ENCODE measurements around the gene RXRB.
A peak's percentile ranks its signal among the peaks of the same experiment; 100 is the strongest.

Gene RXRB

DNA sequence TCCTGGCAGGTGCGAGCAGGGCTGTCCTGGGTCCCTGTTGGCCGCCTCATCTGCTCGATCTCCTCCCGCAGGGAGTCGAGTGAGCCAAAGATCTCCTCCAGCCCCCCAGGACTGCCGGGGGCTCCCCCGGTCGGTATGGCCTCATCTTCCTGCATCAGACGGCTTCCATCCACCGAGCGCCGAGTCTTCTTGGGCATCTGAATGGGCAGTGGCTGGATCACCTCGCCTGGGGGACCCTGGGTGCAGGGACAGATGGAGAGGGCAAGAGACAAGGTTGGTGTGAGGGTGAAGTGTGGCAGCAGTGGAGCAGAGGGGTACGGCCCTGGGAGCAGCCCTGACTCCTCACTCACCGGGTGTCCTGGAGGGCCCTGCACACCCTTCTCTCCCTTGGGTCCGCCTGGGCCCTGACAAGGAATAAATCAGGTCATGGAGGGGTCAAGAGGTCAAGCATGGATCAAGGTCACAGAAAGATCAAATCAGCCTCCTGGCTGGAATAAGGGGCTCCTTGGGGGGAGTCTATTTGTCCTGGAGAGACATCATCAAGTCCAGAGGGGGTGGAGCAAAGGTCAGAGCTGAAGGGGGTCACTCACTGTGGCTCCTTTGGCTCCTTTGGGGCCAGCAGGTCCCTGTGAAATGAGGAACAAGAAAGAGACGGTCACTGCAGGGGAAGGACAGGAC is 34.7 kb downstream of the RXRB start:
- DNase-seq (ENCODE audit: low read depth, low spot score), result no peak
- TF ChIP-seq SUZ12 (IDR thresholded peaks at IDR 0.05; ENCODE audit: extremely low read depth, insufficient read depth, insufficient read length) (no peak), ZNF274 (IDR thresholded peaks at IDR 0.05; ENCODE audit: low read depth, low read length) (no peak), YY1 (IDR thresholded peaks at IDR 0.05; ENCODE audit: insufficient read depth, insufficient read length) (no peak)
- Histone ChIP-seq H3K9me3 (ENCODE audit: insufficient read depth, low read length) (no peaks in the 10 kb centered on the region), H3K4me1 (ENCODE audit: insufficient read depth, insufficient read length) (peaks cover 2% of the 10 kb centered on the region), H3K36me3 (ENCODE audit: insufficient read depth, insufficient read length, low read length) (no peaks in the 10 kb centered on the region), H3K27me3 (ENCODE audit: insufficient read depth, insufficient read length) (peaks cover 8% of the 10 kb centered on the region), H3K4me3 (ENCODE audit: insufficient read length, low read depth) (no peak overlapping the region), H3K9ac (ENCODE audit: insufficient read length, low read depth) (no peak overlapping the region)

DNA sequence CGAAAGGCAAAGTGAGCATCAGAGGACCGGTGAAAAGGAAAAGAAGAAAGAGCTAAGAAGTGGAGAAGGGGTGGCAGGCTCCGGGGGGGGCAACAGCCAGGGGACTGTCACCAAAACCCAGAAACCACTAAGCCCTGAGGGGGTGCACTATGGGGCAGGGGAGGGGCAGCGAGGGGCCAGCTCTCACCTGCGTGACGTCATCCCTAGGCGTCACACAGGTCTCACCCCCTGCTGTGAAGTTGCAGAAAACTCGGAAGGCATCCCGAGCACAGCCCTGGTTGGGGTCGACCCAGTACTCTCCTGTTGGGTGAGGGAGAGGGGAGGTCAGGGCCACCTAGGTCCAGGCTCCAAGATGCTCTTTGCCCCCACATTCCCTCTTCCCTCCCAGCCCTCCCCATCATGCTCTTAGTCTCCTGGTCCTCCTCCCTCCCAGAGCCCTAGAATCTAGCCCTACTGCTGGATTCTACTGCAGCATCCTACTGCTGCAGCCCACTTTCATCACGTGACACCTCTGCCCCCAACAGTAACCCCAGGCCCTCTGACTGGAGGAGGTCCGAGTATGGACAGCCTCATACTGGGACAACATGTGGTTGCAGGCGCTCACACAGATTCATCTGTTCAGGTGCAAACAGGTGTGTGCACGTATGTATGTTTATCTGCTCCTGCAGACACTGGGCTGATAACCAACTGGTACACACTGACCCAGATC is 35.6 kb downstream of the RXRB start:
- Histone ChIP-seq H3K9ac (ENCODE audit: insufficient read length, low read depth) (no peak overlapping the region), H3K9me3 (ENCODE audit: insufficient read depth, low read length) (no peaks in the 10 kb centered on the region), H3K27me3 (ENCODE audit: insufficient read depth, insufficient read length) (peaks cover 8% of the 10 kb centered on the region), H3K36me3 (ENCODE audit: insufficient read depth, insufficient read length, low read length) (no peaks in the 10 kb centered on the region), H3K4me3 (ENCODE audit: insufficient read length, low read depth) (no peak overlapping the region), H3K4me1 (ENCODE audit: insufficient read depth, insufficient read length) (peaks cover 2% of the 10 kb centered on the region)
- TF ChIP-seq YY1 (IDR thresholded peaks at IDR 0.05; ENCODE audit: insufficient read depth, insufficient read length) (no peak), SUZ12 (IDR thresholded peaks at IDR 0.05; ENCODE audit: extremely low read depth, insufficient read depth, insufficient read length) (no peak), ZNF274 (IDR thresholded peaks at IDR 0.05; ENCODE audit: low read depth, low read length) (no peak)
- no peak for DNase-seq (ENCODE audit: low read depth, low spot score)

DNA sequence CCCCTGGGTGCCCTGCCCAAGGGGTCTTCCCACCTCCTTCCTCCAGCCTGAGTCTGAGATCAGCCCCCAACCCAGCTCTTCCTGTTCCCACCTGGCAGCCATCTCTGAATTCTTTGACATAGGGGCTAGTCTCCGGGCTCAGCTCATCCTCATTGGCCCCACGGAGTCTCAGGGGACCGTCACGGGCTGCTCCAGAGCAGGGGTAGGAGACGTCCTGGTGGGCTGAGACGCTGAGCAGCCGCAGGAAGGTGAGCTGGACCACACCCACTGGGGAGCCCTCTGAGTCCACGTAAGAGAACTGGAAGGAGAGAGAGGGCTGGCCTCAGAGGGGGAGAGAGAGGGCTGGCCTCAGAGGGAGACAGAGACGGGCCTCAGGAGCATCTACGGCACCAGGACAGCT is 36.3 kb downstream of the RXRB start:
- no peak overlapping the region for H3K9ac ChIP-seq (ENCODE audit: insufficient read length, low read depth)
- H3K4me1 ChIP-seq (ENCODE audit: insufficient read depth, insufficient read length), result peaks cover 2% of the 10 kb centered on the region
- H3K4me3 ChIP-seq (ENCODE audit: insufficient read length, low read depth), result no peak overlapping the region
- peaks cover 8% of the 10 kb centered on the region for H3K27me3 ChIP-seq (ENCODE audit: insufficient read depth, insufficient read length)
- no peak for TF ChIP-seq SUZ12 (IDR thresholded peaks at IDR 0.05; ENCODE audit: extremely low read depth, insufficient read depth, insufficient read length)
- TF ChIP-seq ZNF274 (IDR thresholded peaks at IDR 0.05; ENCODE audit: low read depth, low read length), result no peak
- TF ChIP-seq YY1 (IDR thresholded peaks at IDR 0.05; ENCODE audit: insufficient read depth, insufficient read length), result no peak
- no peaks in the 10 kb centered on the region for H3K36me3 ChIP-seq (ENCODE audit: insufficient read depth, insufficient read length, low read length)
- DNase-seq (ENCODE audit: low read depth, low spot score), result no peak
- no peaks in the 10 kb centered on the region for H3K9me3 ChIP-seq (ENCODE audit: insufficient read depth, low read length)

- no peaks in the 10 kb centered on the region for H3K36me3 ChIP-seq (ENCODE audit: insufficient read depth, insufficient read length, low read length)
- H3K4me3 ChIP-seq (ENCODE audit: insufficient read length, low read depth), result no peak overlapping the region
- no peak overlapping the region for H3K9ac ChIP-seq (ENCODE audit: insufficient read length, low read depth)
- TF ChIP-seq ZNF274 (IDR thresholded peaks at IDR 0.05; ENCODE audit: low read depth, low read length) (no peak), SUZ12 (IDR thresholded peaks at IDR 0.05; ENCODE audit: extremely low read depth, insufficient read depth, insufficient read length) (no peak), YY1 (IDR thresholded peaks at IDR 0.05; ENCODE audit: insufficient read depth, insufficient read length) (no peak)
- peaks cover 8% of the 10 kb centered on the region for H3K27me3 ChIP-seq (ENCODE audit: insufficient read depth, insufficient read length)
- DNase-seq (ENCODE audit: low read depth, low spot score), result no peak
- H3K4me1 ChIP-seq (ENCODE audit: insufficient read depth, insufficient read length), result peaks cover 2% of the 10 kb centered on the region
- H3K9me3 ChIP-seq (ENCODE audit: insufficient read depth, low read length), result no peaks in the 10 kb centered on the region
Measured at GRCh38 chr6:33163540-33163939, 36.9 kb downstream of the RXRB start.

GRCh38 chr6:33161354-33162331 is 38.8 kb downstream of the RXRB start:
- H3K9ac ChIP-seq (ENCODE audit: insufficient read length, low read depth), result peak overlapping the region; percentile 75
- no peak for DNase-seq (ENCODE audit: low read depth, low spot score)
- H3K9me3 ChIP-seq (ENCODE audit: insufficient read depth, low read length), result no peaks in the 10 kb centered on the region
- H3K36me3 ChIP-seq (ENCODE audit: insufficient read depth, insufficient read length, low read length), result no peaks in the 10 kb centered on the region
- H3K4me1 ChIP-seq (ENCODE audit: insufficient read depth, insufficient read length), result peaks cover 2% of the 10 kb centered on the region
- H3K27me3 ChIP-seq (ENCODE audit: insufficient read depth, insufficient read length), result peaks cover 11% of the 10 kb centered on the region
- H3K4me3 ChIP-seq (ENCODE audit: insufficient read length, low read depth), result peak overlapping the region; percentile 45
- TF ChIP-seq YY1 (IDR thresholded peaks at IDR 0.05; ENCODE audit: insufficient read depth, insufficient read length) (no peak), SUZ12 (IDR thresholded peaks at IDR 0.05; ENCODE audit: extremely low read depth, insufficient read depth, insufficient read length) (no peak), ZNF274 (IDR thresholded peaks at IDR 0.05; ENCODE audit: low read depth, low read length) (no peak)

DNA sequence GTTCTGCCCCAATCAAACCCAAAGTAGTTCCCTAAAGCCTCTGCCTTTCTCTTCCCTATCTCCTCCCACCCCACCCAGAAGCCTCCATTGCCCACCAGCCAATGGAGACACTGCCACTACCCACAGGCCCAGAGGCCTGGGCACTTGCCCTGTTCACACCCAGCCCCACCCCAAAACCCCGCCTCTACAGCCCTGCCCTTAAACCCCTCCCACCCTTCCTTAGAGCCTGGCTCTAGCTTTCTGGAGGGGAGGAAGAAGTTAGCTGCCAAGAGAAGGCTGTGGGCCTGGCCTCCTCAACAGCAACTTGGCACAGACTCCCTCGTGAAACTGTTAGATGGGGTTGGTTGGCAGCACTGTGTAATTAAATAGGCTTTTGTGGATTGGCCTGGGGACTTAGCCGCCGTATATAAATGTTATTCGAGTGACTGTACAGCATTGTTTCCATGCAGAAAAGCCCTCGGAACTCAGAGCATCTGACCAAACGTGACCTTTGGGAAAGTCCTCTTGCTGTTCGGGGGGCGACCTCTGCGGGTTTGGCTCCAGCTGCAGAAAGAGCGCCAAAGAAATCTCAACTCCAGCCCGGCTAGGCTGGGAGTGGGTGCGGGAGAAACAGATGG is 39.6 kb downstream of the RXRB start:
- TF ChIP-seq SUZ12 (IDR thresholded peaks at IDR 0.05; ENCODE audit: extremely low read depth, insufficient read depth, insufficient read length) (no peak), ZNF274 (IDR thresholded peaks at IDR 0.05; ENCODE audit: low read depth, low read length) (no peak), YY1 (IDR thresholded peaks at IDR 0.05; ENCODE audit: insufficient read depth, insufficient read length) (no peak)
- peak overlapping the region; percentile 42 for H3K9ac ChIP-seq (ENCODE audit: insufficient read length, low read depth)
- H3K36me3 ChIP-seq (ENCODE audit: insufficient read depth, insufficient read length, low read length), result no peaks in the 10 kb centered on the region
- no peak for DNase-seq (ENCODE audit: low read depth, low spot score)
- H3K27me3 ChIP-seq (ENCODE audit: insufficient read depth, insufficient read length), result peaks cover 11% of the 10 kb centered on the region
- H3K4me1 ChIP-seq (ENCODE audit: insufficient read depth, insufficient read length), result peaks cover 2% of the 10 kb centered on the region
- H3K9me3 ChIP-seq (ENCODE audit: insufficient read depth, low read length), result no peaks in the 10 kb centered on the region
- H3K4me3 ChIP-seq (ENCODE audit: insufficient read length, low read depth), result no peak overlapping the region

All from NT2/D1 (cell line).